Effector CD4-positive, alpha-beta T cell (primary cell): ENCODE data around the gene ZKSCAN8.
A peak's percentile ranks its signal among the peaks of the same experiment; 100 is the strongest.
"Not testable (repeated sequence)": the region's sequence is repeated elsewhere in the genome, so short reads cannot be mapped to it uniquely, and the experiment has no call there.

ENCODE experiments used
- DNase-seq: peaks from one replicate; pipeline ENCODE4 v3.0.0-alpha.2; 2020
- total RNA-seq: gene quantifications from one replicate; lab custom pipeline; 2026; lab: John Stamatoyannopoulos, UW

Gene ZKSCAN8
- 40.7 reads per million, percentile 64 among the genes with 10 or more reads in this experiment for total RNA-seq

GRCh38 chr6:28141500-28142329 lies at the start of gene ZKSCAN8:
ZKSCAN8 (plus strand) TSS chr6:28141883; CDS start chr6:28148408, 6,525 bp downstream.
- DNase-seq: peak; percentile 66

GRCh38 chr6:28102222-28102621 lies 39.5 kb upstream of the ZKSCAN8 start:
- not testable (repeated sequence) for DNase-seq

DNA sequence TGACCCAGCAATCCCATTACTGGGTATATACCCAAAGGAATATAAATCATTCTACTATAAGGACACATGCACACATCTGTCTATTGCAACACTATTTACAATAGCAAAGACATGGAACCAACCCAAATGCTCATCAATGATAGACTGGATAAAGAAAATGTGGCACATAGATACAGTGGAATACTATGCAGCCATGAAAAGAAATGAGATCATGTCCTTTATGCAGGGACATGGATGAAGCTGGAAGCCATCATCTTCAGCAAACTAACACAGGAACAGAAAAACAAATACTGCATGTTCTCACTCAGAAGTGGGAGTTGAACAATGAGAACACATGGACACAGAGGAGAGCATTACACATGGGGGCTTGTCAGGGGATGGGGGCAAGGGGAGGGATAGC lies 39.0 kb upstream of the ZKSCAN8 start:
- DNase-seq: not testable (repeated sequence)

DNA sequence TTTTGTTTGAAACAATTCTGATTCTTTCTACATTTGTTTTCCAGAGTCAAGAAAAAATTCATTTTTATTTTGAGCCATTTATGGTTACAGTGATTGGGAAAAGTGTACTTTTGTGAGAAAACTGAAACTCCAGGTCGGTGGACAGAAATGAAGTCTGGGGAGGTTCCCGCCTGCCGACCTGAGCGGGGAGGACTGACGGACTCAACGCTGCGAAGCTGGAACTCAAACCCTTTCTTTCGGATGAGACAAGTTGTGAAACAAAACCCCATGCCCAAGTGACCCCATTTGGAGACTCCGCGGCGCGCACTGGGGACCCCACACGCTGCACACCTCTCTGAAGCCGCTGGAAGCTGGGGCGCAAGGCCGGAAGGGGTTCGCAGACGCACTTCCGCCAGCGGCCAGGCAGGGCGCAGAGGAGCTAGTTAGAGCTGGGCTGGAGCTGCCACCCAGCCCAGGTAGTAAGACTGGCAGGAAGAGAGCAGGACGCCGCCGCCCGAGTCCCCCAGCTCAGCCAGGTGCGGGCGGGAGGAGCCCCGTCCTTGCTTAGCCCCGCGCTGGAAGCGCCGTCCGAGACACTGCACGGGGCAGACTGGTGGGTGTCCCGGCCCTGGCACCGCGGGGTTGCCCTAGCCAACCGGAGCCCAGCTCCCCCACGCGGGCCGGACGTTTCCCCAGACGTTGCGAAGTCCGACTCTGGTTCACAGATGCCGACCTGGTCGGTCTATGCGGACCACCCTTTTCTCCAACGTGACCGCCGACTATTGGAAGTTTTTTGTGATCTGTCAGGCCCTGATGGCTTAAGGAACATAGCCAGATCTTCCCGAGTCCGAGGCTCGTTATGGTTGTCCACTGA lies 37.1 kb upstream of the ZKSCAN8 start:
- DNase-seq: peak; percentile 71

- no peak for DNase-seq
These were observed 36.4 kb upstream of the ZKSCAN8 start for GRCh38 chr6:28105245-28105639.

DNA sequence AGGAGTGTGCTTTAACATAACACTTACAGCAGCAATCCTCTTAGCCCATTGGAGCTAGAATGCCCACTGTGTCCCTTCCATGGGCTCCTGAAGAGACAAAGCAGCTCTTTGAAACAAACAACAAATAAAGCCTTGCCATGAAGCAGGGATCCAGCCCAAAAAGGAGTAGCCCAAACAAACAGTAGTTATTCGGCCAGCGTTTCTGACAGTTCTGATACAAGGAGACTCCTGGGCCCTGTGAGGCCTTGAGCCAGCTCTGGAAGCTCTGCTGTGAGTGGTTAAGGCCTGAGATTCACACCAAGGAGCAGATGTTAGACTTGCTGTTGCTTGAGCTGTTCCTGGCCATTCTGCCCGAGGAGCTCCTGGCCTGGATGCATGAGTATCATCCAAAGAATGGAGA lies 34.2 kb upstream of the ZKSCAN8 start:
- no peak for DNase-seq

DNA sequence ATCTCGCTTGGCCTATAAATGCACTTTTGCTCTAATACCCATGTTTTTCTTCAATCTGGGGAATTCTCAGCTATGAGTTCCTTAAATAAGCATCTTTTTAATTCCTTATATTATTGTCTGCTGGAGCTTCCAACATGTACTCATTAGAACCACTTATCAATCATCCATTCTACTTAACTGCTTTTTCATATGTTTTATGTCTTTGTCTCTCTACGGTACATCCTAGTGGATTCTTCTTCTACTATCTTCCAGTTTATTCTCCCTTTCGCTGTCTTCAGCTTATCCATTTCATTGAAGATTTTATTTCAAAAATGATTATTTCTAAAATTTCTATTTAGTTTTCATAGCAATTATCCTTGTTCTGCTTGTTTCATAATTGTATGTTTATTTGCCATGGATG lies 29.7 kb upstream of the ZKSCAN8 start:
- no peak for DNase-seq

GRCh38 chr6:28115799-28116198 lies 25.9 kb upstream of the ZKSCAN8 start:
- DNase-seq: no peak

DNA sequence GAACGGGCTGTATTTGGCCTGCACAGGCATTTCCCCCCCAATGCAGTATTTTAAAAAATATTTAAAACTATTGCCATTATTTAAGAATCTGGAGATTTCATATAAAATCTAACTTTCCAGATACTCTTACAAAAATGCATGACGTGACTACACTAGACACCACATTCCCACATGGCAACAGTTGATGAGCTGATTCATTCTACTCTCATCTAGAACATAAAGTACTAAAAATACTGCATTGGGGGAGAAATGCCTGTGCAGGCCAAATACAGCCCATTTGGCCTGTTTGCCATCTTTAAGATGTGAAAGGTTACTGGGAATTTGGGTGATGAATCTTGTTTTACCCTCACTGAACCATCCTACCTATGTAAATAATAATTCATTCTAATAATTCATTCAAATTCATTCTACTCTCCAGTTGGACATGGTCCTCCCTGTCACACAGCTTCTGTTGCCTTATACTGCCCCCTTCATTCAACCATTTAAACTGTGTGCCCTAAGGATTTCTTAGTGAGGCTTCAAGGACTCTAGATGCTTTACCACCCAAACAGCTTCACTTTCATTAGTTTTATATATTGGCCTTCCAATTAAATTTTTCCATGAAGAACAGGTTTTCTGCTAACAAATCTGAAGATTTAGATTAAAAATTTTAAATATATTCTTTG lies 24.2 kb upstream of the ZKSCAN8 start:
- DNase-seq: no peak

- DNase-seq: no peak
These were observed 23.5 kb upstream of the ZKSCAN8 start for GRCh38 chr6:28118217-28118616.

- no peak for DNase-seq
These were observed 19.8 kb upstream of the ZKSCAN8 start for GRCh38 chr6:28121876-28122275.

DNA sequence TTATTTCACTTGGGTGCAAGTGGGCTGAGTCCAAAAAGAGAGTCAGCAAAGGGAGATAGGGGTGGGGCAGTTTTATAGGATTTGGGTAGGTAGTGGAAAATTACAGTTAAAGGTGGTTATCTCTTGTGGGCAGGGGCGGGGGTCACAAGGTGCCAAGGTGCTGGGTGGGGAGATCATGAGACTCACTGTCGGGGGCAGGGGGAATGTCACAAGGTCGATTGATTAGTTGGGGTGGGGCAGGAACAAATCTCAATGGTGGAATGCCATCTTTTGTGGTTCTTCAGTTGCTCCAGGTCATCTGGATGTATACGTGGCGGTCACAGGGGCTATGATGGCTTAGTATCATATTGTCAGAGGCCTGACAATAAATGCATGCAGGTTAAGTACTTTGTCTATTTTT lies 19.4 kb upstream of the ZKSCAN8 start:
- not testable (repeated sequence) for DNase-seq

DNA sequence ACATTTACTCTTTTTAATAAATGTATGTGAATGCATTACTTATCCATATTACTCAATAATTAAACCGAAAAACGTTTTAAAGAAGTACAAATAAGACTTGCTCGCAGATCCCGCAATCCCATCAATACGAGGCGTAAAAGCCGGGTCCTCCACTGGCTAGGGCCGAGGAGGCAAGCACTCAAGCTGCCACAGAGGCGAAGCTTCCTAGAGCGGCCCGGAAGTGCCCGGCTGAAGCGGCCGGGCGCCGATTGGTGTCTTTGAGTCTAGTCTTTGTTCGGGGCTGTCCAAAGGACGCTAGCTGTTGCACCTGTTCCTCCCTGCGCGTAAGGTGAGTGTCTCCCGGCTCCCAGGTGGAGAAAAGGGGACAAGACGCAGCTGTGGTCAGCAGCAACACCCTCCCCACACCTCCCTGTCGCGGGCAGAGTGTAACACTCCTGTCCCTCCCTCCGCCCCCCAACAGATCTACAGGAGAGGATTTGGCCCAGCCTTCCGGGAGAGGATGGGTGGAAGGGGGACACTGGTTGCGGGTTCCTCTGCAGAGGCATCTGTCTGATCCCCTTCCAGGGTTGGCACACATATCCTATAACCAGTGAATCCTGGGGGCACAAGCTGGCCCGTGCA lies 17.2 kb upstream of the ZKSCAN8 start, which contains the start of gene ZSCAN16:
Gene ZSCAN16 (plus strand): TSS at position 260 of the 621 bp plus-strand sequence. CDS start 835 bp downstream, outside the sequence.
- DNase-seq: peak; percentile 65

DNA sequence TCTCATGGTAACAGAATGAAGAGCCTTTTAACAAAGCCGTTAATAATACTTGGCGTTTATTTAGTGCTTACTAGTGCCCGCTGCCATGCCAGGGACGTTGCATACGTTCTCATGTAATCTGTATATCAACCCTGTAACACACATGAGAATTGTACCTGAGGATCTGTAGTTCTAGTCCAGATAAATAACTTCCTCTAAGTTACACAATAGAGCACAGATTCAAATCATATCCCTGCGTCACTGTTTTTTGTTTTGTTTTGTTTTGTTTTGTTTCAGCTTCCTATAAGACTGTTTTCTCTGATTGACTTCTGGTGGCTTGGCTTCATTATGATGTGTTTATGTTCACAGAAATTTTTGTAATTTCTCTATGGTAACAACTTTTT lies 16.7 kb upstream of the ZKSCAN8 start:
- DNase-seq: no peak

GRCh38 chr6:28125401-28125800 lies 16.3 kb upstream of the ZKSCAN8 start:
- DNase-seq: no peak

DNA sequence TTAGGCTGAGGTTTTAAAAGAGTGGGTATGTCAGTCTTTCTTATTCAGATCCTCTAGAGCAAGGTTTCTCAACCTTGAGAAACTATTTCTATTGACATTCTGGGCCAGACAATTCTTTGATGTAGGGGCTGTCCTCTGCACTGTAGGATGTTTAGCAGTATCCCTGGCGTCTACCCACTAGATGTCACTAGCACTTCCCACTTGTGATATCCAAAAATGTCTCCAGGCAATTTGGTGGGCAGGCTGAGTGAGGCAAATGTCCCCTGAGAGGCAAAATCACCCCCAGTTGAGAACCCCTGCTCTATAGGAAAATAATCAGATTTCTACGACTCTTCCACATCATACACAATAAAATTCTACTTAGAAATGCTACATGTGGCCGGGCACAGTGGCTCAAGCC lies 7.7 kb upstream of the ZKSCAN8 start:
- DNase-seq: no peak

DNA sequence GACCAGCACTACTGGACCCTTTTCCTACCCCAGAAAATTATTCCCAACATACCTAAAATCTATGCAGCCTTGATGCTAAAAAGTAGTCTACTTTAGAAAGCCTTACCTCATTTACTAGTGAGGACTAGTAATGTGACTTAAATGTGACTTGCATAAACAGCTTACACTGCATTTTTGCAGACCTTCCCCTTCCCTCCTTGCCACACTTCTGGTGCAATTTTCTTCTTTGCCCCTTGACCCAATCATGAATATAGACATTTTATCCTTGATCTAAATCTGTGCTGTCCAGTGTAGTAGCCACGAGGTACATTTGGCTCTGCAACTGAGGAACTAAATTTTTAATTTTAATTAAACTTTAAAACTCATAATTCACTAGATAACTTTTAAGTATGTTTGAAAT lies 7.0 kb upstream of the ZKSCAN8 start:
- no peak for DNase-seq

DNA sequence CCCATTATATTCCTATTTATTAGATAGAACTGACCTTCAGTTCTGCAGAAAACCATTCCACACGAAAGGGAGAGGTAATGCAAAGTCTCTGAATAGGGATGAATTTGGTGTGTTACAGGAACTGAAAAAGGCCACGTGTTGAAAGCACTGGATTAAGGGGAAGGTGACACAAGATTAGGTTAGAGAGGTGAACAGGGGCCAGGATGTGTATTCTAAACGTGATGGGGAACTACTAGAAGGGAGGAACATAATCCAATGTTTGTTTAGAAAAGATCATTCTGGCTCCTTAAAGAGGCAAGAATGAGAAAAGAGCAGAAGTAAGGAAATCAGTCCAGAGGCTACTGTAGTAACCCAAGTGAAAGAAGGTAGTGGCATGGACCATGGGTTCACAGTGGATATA lies 6.3 kb upstream of the ZKSCAN8 start:
- DNase-seq: no peak

- DNase-seq: peak; percentile 54
These were observed 4.8 kb upstream of the ZKSCAN8 start for GRCh38 chr6:28136585-28137504.

- DNase-seq: peak; percentile 23
These were observed 4.1 kb upstream of the ZKSCAN8 start for GRCh38 chr6:28137505-28137981.

DNA sequence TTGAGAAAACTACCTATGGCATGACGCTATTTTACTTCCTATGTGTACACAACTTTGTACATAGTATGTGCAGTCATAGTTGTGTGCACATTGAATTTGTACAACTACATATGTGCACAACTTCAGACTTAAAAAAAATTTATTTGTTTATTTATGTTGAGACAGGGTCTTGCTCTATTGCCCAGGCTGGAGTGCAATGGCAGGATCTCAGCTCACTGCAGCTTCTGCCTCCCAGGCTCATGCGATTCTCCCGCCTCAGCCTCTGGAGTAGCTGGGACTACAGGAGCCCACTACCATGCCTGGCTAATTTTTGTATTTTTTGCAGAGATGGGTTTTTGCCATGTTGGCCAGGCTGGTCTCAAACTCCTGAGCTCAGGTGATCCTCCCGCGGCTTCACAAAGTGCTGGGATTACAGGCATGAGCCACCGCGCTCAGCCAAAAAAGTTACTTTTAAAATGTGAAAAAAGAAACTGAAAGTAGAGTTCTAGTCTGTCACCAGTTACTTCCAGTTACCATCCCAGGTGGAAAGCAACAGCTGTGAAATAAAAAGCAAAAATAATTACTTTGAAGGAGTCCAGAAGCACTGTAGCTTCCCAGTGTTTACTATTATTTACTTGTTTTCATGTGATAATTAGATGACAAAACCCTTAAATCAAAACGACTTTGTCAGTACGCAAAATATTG lies 1.7 kb upstream of the ZKSCAN8 start:
- DNase-seq: no peak
